ENCODE results near the gene NME1. TPM values are rescaled to one million over a fixed set of nuclear protein-coding genes. Genes with fewer than 3 reads are reported as not detected.
"Not testable (repeated sequence)": the region's sequence is repeated elsewhere in the genome, so short reads cannot be mapped to it uniquely, and the experiment has no call there.

NME1 gene
- total RNA-seq: 96.5 and 106 TPM in 2 replicates
- long read RNA-seq, transcript NME1-203 (5 exons, 940 nt): major isoform, 24 of 38 reads
- long read RNA-seq, partial matches to known transcripts: 8 of 38 reads
- long read RNA-seq, other reads (novel, unspliced or antisense): 3 of 38 reads

- Mint-ChIP-seq H3K27me3 (no peaks in the 10 kb centered on the region), H3K4me3 (ENCODE audit: low read depth) (no peak within 1 kb of the TSS), H3K27ac (no peak within 1 kb of the TSS), H3K4me1 (ENCODE audit: low read depth) (peaks cover 2% of the 10 kb centered on the region), H3K9me3 (ENCODE audit: low read depth) (no peaks in the 10 kb centered on the region), H3K36me3 (ENCODE audit: insufficient read depth) (peaks cover 4% of the 10 kb centered on the region)
- TF ChIP-seq, protein P1, sequence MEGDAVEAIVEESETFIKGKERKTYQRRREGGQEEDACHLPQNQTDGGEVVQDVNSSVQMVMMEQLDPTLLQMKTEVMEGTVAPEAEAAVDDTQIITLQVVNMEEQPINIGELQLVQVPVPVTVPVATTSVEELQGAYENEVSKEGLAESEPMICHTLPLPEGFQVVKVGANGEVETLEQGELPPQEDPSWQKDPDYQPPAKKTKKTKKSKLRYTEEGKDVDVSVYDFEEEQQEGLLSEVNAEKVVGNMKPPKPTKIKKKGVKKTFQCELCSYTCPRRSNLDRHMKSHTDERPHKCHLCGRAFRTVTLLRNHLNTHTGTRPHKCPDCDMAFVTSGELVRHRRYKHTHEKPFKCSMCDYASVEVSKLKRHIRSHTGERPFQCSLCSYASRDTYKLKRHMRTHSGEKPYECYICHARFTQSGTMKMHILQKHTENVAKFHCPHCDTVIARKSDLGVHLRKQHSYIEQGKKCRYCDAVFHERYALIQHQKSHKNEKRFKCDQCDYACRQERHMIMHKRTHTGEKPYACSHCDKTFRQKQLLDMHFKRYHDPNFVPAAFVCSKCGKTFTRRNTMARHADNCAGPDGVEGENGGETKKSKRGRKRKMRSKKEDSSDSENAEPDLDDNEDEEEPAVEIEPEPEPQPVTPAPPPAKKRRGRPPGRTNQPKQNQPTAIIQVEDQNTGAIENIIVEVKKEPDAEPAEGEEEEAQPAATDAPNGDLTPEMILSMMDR (IDR thresholded peaks at IDR 0.05; ENCODE audit: unreplicated experiment): peak; percentile 77
- peak; percentile 95 for DNase-seq (ENCODE audit: low spot score, unreplicated experiment)
Observed at GRCh38 chr17:51153210-51154072, at the start of gene NME1. NME1 (plus strand) TSS chr17:51153559; CDS start chr17:51155655, 2,096 bp downstream.

DNA sequence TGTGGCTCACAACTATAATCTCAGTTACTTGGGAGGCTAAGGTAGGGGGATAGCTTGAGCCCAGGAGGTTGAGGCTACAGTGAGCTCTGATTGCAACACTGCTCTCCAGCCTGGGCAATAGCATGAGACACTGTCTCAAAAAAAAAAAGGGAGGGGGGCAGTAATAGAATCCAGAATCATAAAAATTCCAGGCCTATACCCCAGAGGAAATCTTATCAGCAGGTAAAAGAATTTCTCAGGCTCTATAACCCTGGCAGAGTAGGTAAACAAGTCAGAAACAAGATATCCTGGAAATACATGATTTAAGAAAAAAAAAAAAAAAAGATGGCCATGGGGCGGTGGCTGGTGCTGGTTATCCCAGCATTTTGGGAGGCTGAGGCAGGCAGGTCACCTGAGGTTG, 45.6 kb upstream of the NME1 start:
- Mint-ChIP-seq H3K27ac (peak overlapping the region; percentile 83), H3K4me1 (ENCODE audit: low read depth) (peaks cover 18% of the 10 kb centered on the region), H3K4me3 (ENCODE audit: low read depth) (no peak overlapping the region), H3K27me3 (no peaks in the 10 kb centered on the region), H3K36me3 (ENCODE audit: insufficient read depth) (peaks cover 8% of the 10 kb centered on the region), H3K9me3 (ENCODE audit: low read depth) (no peaks in the 10 kb centered on the region)
- DNase-seq (ENCODE audit: low spot score, unreplicated experiment): no peak
- TF ChIP-seq, protein P1 (IDR thresholded peaks at IDR 0.05; ENCODE audit: unreplicated experiment): no peak

DNA sequence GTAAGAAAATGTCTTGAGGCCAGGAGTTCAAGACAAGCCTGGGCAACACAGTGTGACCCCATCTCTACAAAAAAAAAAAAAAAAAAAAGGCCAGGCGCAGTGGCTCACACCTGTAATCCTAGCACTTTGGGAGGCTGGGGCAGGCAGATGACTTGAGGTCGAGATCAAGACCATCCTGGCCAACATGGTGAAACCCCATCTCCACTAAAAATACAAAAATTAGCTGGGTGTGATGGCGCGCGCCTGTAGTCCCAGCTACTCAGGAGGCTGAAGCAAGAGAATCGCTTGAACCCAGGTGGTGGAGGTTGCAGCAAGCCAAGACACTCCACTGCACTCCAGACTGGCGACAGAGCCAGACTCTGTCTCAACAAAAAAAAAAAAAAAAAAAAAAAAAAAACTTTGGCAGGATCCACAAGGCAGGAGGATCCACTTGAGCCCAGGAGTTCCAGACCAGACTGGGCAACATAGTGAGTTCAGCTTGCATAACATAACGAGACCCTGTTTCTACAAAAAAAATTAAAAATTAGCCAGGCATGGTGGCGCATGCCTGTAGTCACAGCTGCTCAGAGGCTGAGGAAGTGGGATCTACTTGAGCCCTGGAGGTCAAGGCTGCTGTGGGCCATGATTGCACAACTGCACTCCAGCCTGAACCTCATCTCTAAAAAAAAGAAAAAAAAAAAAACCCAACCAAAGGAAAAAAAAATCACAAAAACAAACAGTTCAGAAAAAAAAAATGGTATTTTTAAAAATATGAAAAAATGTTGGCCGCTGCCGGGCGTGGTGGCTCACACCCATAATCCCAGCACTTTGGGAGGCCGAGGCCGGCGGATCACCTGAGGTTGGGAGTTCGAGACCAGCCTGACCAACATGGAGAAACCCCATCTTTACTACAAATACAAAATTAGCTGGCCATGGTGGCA, 40.8 kb upstream of the NME1 start:
- H3K27me3 Mint-ChIP-seq; H3K4me1 Mint-ChIP-seq (ENCODE audit: low read depth); H3K9me3 Mint-ChIP-seq (ENCODE audit: low read depth); H3K27ac Mint-ChIP-seq; DNase-seq (ENCODE audit: low spot score, unreplicated experiment); H3K36me3 Mint-ChIP-seq (ENCODE audit: insufficient read depth); H3K4me3 Mint-ChIP-seq (ENCODE audit: low read depth): not testable (repeated sequence)

- Mint-ChIP-seq H3K36me3 (ENCODE audit: insufficient read depth) (peaks cover 3% of the 10 kb centered on the region), H3K27me3 (no peaks in the 10 kb centered on the region), H3K9me3 (ENCODE audit: low read depth) (no peaks in the 10 kb centered on the region), H3K4me3 (ENCODE audit: low read depth) (no peak overlapping the region), H3K4me1 (ENCODE audit: low read depth) (peaks cover 16% of the 10 kb centered on the region), H3K27ac (peak overlapping the region; percentile 18)
- TF ChIP-seq, protein P1 (IDR thresholded peaks at IDR 0.05; ENCODE audit: unreplicated experiment): no peak
- no peak for DNase-seq (ENCODE audit: low spot score, unreplicated experiment)
Observed at GRCh38 chr17:51115179-51115578, 38.2 kb upstream of the NME1 start.

- peak overlapping the region; percentile 96 for H3K4me3 Mint-ChIP-seq (ENCODE audit: low read depth)
- DNase-seq (ENCODE audit: low spot score, unreplicated experiment): no peak
- H3K27ac Mint-ChIP-seq: peak overlapping the region; percentile 52
- peaks cover 28% of the 10 kb centered on the region for H3K4me1 Mint-ChIP-seq (ENCODE audit: low read depth)
- H3K27me3 Mint-ChIP-seq: no peaks in the 10 kb centered on the region
- TF ChIP-seq, protein P1 (IDR thresholded peaks at IDR 0.05; ENCODE audit: unreplicated experiment): no peak
- H3K36me3 Mint-ChIP-seq (ENCODE audit: insufficient read depth): no peaks in the 10 kb centered on the region
- H3K9me3 Mint-ChIP-seq (ENCODE audit: low read depth): no peaks in the 10 kb centered on the region
Observed at GRCh38 chr17:51118330-51119195, 34.8 kb upstream of the NME1 start.
